SK-N-MC (cell line): Measurements from ENCODE around the gene KLHL7.

Source experiments
- DNase-seq: peaks from one replicate; pipeline ENCODE4 v3.0.0-alpha.2; 2011; ENCODE audit warnings: low read depth, low spot score
- H3K27ac ChIP-seq: fragments of 200-600 bp; sonication (generic); 2 replicates; pipeline ENCODE4 v1.5.1; 2016; ENCODE audit warnings: mixed run types
- H3K36me3 ChIP-seq: fragments of 200-600 bp; sonication (generic); 2 replicates; pipeline ENCODE4 v1.6.1; 2017; ENCODE audit warnings: antibody characterized with exemption, low read length, mixed read lengths; ENCODE audit not compliant: insufficient read depth
- H3K4me3 ChIP-seq: fragments of 200-600 bp; sonication (generic); 2 replicates; pipeline ENCODE4 v1.5.1; 2016
- H3K9ac ChIP-seq: fragments of 200-600 bp; sonication (generic); 2 replicates; pipeline ENCODE4 v1.8.0; 2017; ENCODE audit warnings: mixed run types, mixed read lengths; ENCODE audit not compliant: insufficient read length
- H3K9me3 ChIP-seq: fragments of 200-600 bp; sonication (generic); 2 replicates; pipeline ENCODE4 v1.6.1; 2017; ENCODE audit warnings: low read depth, mild to moderate bottlenecking, antibody characterized with exemption, low read length, moderate library complexity, mixed read lengths
- EZH2 ChIP-seq: fragments of 200-600 bp; sonication (generic); IDR thresholded peaks from one replicate; pipeline ENCODE4 v1.6.1; 2017; ENCODE audit warnings: antibody characterized with exemption
- FOXP2 ChIP-seq: optimal IDR thresholded peaks from 2 replicates; pipeline ENCODE3; 2011; ENCODE audit warnings: mild to moderate bottlenecking, moderate library complexity; ENCODE audit not compliant: insufficient read depth; ENCODE audit errors: extremely low read length, control extremely low read depth
- POLR2AphosphoS5 ChIP-seq: IDR thresholded peaks from 2 replicates; pipeline ENCODE4 v1.6.1; 2012; ENCODE audit warnings: mild to moderate bottlenecking, low read depth, low read length, borderline replicate concordance

KLHL7 gene

GRCh38 chr7:23074443-23075261 lies 30.9 kb upstream of the KLHL7 start:
- peak overlapping the region; percentile 7 for H3K9ac ChIP-seq
- H3K9me3 ChIP-seq = no peaks in the 10 kb centered on the region
- TF ChIP-seq EZH2 (no peak), POLR2AphosphoS5 (no peak), FOXP2 (no peak)
- H3K27ac ChIP-seq = no peak overlapping the region
- H3K36me3 ChIP-seq = no peaks in the 10 kb centered on the region
- no peak for DNase-seq
- H3K4me3 ChIP-seq = no peak overlapping the region

GRCh38 chr7:23075571-23075970 lies 30.0 kb upstream of the KLHL7 start:
- Histone ChIP-seq H3K4me3 (no peak overlapping the region), H3K36me3 (no peaks in the 10 kb centered on the region), H3K9me3 (no peaks in the 10 kb centered on the region), H3K27ac (no peak overlapping the region), H3K9ac (no peak overlapping the region)
- no peak for DNase-seq
- TF ChIP-seq FOXP2 (no peak), POLR2AphosphoS5 (no peak), EZH2 (no peak)

GRCh38 chr7:23076772-23077171 lies 28.8 kb upstream of the KLHL7 start:
- no peaks in the 10 kb centered on the region for H3K9me3 ChIP-seq
- no peak for TF ChIP-seq POLR2AphosphoS5
- no peak for TF ChIP-seq EZH2
- TF ChIP-seq FOXP2 = no peak
- H3K36me3 ChIP-seq = no peaks in the 10 kb centered on the region
- no peak overlapping the region for H3K27ac ChIP-seq
- DNase-seq = no peak
- H3K9ac ChIP-seq = no peak overlapping the region
- H3K4me3 ChIP-seq = no peak overlapping the region

GRCh38 chr7:23093111-23093510 lies 12.5 kb upstream of the KLHL7 start:
- Histone ChIP-seq H3K9ac (no peak overlapping the region), H3K9me3 (no peaks in the 10 kb centered on the region), H3K4me3 (no peak overlapping the region), H3K36me3 (no peaks in the 10 kb centered on the region), H3K27ac (no peak overlapping the region)
- DNase-seq = no peak
- no peak for TF ChIP-seq POLR2AphosphoS5
- TF ChIP-seq FOXP2 = no peak
- no peak for TF ChIP-seq EZH2

- H3K4me3 ChIP-seq = no peak overlapping the region
- H3K27ac ChIP-seq = no peak overlapping the region
- TF ChIP-seq FOXP2 (no peak), EZH2 (no peak), POLR2AphosphoS5 (no peak)
- no peak overlapping the region for H3K9ac ChIP-seq
- no peaks in the 10 kb centered on the region for H3K9me3 ChIP-seq
- no peak for DNase-seq
- H3K36me3 ChIP-seq = no peaks in the 10 kb centered on the region
These were observed 12.0 kb upstream of the KLHL7 start for GRCh38 chr7:23093546-23093945.

GRCh38 chr7:23096518-23097290 lies 8.9 kb upstream of the KLHL7 start:
- no peak for DNase-seq

GRCh38 chr7:23098029-23098428 lies 7.6 kb upstream of the KLHL7 start:
- H3K36me3 ChIP-seq = no peaks in the 10 kb centered on the region
- DNase-seq = no peak
- H3K9me3 ChIP-seq = no peaks in the 10 kb centered on the region
- TF ChIP-seq FOXP2 (no peak), EZH2 (no peak), POLR2AphosphoS5 (no peak)
- H3K27ac ChIP-seq = no peak overlapping the region
- H3K4me3 ChIP-seq = no peak overlapping the region
- H3K9ac ChIP-seq = no peak overlapping the region

More at GRCh38 chr7:23096518-23097290, 8.9 kb upstream of the KLHL7 start:
- no peak overlapping the region for H3K9ac ChIP-seq
- no peak overlapping the region for H3K4me3 ChIP-seq
- H3K36me3 ChIP-seq = no peaks in the 10 kb centered on the region
- TF ChIP-seq POLR2AphosphoS5 = no peak
- no peaks in the 10 kb centered on the region for H3K9me3 ChIP-seq
- no peak overlapping the region for H3K27ac ChIP-seq

- no peak for DNase-seq
- Histone ChIP-seq H3K9me3 (no peaks in the 10 kb centered on the region), H3K36me3 (no peaks in the 10 kb centered on the region), H3K4me3 (no peak overlapping the region), H3K27ac (no peak overlapping the region), H3K9ac (no peak overlapping the region)
- TF ChIP-seq FOXP2 (no peak), EZH2 (no peak), POLR2AphosphoS5 (no peak)
These were observed 7.1 kb upstream of the KLHL7 start for GRCh38 chr7:23098460-23098859.

- TF ChIP-seq FOXP2 (no peak), POLR2AphosphoS5 (no peak), EZH2 (no peak)
- no peak for DNase-seq
These were observed 4.9 kb upstream of the KLHL7 start for GRCh38 chr7:23100697-23101096.

More at GRCh38 chr7:23100697-23101096, 4.9 kb upstream of the KLHL7 start:
- Histone ChIP-seq H3K4me3 (no peak overlapping the region), H3K9me3 (no peaks in the 10 kb centered on the region), H3K9ac (no peak overlapping the region), H3K36me3 (no peaks in the 10 kb centered on the region), H3K27ac (no peak overlapping the region)
